Cardiac ventricle fibroblast (primary cell): ENCODE data around the gene KNG1. TPM values are rescaled to one million over a fixed set of nuclear protein-coding genes. Genes with fewer than 3 reads are reported as not detected.

ENCODE experiments used
- total RNA-seq: library from RNA; depleted of rRNA; stranded (reverse); fragments of >200 nt; gene quantifications from 2 replicates; pipeline ENCODE4 v1.2.3, GENCODE V29; 2015

The KNG1 gene
- total RNA-seq = not detected in 2 replicates

DNA sequence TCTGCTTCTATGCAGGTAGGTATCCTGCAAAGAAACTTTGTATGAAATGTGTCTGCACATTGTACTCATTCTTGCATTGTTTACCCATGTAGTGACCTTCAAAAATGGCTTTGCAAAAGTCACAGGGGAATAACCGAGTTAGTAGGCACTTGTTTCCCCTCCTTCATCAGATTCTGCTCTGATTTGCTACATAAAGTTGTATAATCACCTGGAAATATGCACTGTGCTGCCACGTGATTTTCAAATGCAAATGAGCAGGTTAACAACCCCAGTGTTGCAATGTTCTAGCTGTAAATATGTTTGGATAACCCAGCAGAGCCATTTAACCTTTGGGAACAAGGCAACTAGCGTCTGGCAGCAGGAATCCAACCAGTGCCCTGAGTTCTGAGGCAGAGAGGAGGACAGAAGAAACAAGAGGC is at the start of gene KNG1:
Gene KNG1 (plus strand): TSS at position 321 of the 419 bp plus-strand sequence. CDS start 184 bp downstream, outside the sequence.

DNA sequence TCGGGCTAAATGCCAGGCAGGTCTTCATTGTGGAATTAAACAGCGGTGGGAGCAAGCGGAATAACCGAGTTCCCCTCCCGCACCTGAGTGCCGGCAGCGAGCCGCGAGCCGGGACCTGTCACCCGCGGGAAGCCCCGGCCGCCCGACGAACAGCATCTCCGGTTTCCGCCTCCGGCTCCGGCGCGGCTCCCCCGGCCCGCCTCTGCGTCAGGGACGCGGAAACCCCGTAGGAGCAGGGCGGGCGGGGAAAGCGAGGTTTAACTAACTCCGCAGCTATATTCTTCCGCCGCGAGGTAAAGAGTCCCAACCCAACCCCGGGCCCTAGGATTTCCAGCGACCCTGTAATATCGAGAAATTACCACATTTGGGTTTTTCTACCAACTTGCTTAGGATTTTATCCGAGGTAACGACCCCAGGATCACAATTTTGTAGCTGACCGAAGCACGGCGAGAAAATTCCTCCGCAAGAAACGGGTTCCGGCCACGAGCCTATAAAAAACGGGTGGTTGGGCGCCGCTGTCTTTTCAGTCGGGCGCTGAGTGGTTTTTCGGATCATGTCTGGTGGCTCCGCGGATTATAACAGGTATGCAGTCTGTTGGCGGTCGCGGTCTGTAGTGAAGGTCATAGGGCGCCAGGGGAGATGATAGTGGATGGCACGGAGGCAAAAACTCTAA is 66.0 kb downstream of the KNG1 start, which contains the start of gene EIF4A2:
Gene EIF4A2 (plus strand): TSS at position 520 of the 673 bp plus-strand sequence. CDS start 34 bp downstream, at position 554.

Other genes starting within 250 kb of the KNG1 start
- 1.1 and 2.2 TPM in 2 replicates for gene CRYGS, start 173.0 kb upstream of the KNG1 start, total RNA-seq
- gene TBCCD1, start 150.0 kb upstream of the KNG1 start, total RNA-seq = 7.5 and 10.1 TPM in 2 replicates
- gene DNAJB11, start 146.6 kb upstream of the KNG1 start, total RNA-seq = 51.1 and 60.6 TPM in 2 replicates
- gene AHSG, start 104.3 kb upstream of the KNG1 start, total RNA-seq = not detected in 2 replicates
- not detected in 2 replicates for gene FETUB, start 77.0 kb upstream of the KNG1 start, total RNA-seq
- gene HRG, start 51.3 kb upstream of the KNG1 start, total RNA-seq = not detected in 2 replicates
- gene EIF4A2, start 66.2 kb downstream of the KNG1 start, total RNA-seq = 251 and 455 TPM in 2 replicates
- gene RFC4, start 89.1 kb downstream of the KNG1 start, total RNA-seq = 7.4 and 12.8 TPM in 2 replicates
- 0.88 and 1.5 TPM in 2 replicates for gene ADIPOQ, start 125.4 kb downstream of the KNG1 start, total RNA-seq
- 2.1 and 6.5 TPM in 2 replicates for gene ST6GAL1, start 213.2 kb downstream of the KNG1 start, total RNA-seq